Cardiac fibroblast (primary cell): Measurements from ENCODE around the gene ATP11B.
A peak's percentile ranks its signal among the peaks of the same experiment; 100 is the strongest.

Experiments
- DNase-seq, 2 donors: peaks; one replicate each; pipeline versions ENCODE4 v3.0.0 to v3.0.0-alpha.2; 2010; ENCODE audit warnings: low read depth in 2 of 2
- H3K4me3 ChIP-seq, 2 donors: replicated peaks in 1 of 2; 1 replicate in 1 of 2; 2 replicates in 1 of 2; pipeline ENCODE4 v1.5.1; 2011; ENCODE audit warnings: low read depth in 2 of 2, low read length in 2 of 2, mild to moderate bottlenecking in 2 of 2, moderate library complexity in 1 of 2
- CTCF ChIP-seq: IDR thresholded peaks from one replicate; pipeline ENCODE4 v1.5.1; 2011; ENCODE audit warnings: low read depth, mild to moderate bottlenecking, low read length, inconsistent platforms

Gene ATP11B

GRCh38 chr3:182824957-182825356 lies 31.7 kb downstream of the ATP11B start:
- TF ChIP-seq CTCF = no peak
- H3K4me3 ChIP-seq = no peak overlapping the region
- DNase-seq = no peak

GRCh38 chr3:182829761-182830405 lies 36.6 kb downstream of the ATP11B start:
- DNase-seq = no peak
- H3K4me3 ChIP-seq = no peak overlapping the region

GRCh38 chr3:182837855-182838454 lies 44.7 kb downstream of the ATP11B start:
- H3K4me3 ChIP-seq = no peak overlapping the region
- DNase-seq = peak; percentile 62 to 67
- TF ChIP-seq CTCF = peak; percentile 36

More at GRCh38 chr3:182829761-182830405, 36.6 kb downstream of the ATP11B start:
- TF ChIP-seq CTCF = no peak

GRCh38 chr3:182843478-182843877 lies 50.2 kb downstream of the ATP11B start:
- DNase-seq = peak in 1 of 2 donors; percentile 23

GRCh38 chr3:182848906-182849305 lies 55.6 kb downstream of the ATP11B start:
- no peak for TF ChIP-seq CTCF
- H3K4me3 ChIP-seq = no peak overlapping the region
- no peak for DNase-seq

More at GRCh38 chr3:182843478-182843877, 50.2 kb downstream of the ATP11B start:
- TF ChIP-seq CTCF = no peak
- no peak overlapping the region for H3K4me3 ChIP-seq

- no peak for TF ChIP-seq CTCF
- no peak overlapping the region for H3K4me3 ChIP-seq
- no peak for DNase-seq
These were observed 61.8 kb downstream of the ATP11B start for GRCh38 chr3:182855076-182855475.
